ENCODE measurements around the gene EXOC3L4. TPM values are rescaled to one million over a fixed set of nuclear protein-coding genes. Genes with fewer than 3 reads are reported as not detected.

EXOC3L4 gene
- total RNA-seq, 1 experiment from 2014 or later, result not detected

GRCh38 chr14:103091041-103091882 lies 3.3 kb upstream of the EXOC3L4 start:
- peak overlapping the region; percentile 54 for H3K27ac Mint-ChIP-seq (ENCODE audit: low read depth, unreplicated experiment)
- TF ChIP-seq CTCF (IDR thresholded peaks at IDR 0.05; ENCODE audit: unreplicated experiment), result peak; percentile 35
- no peaks in the 10 kb centered on the region for H3K36me3 Mint-ChIP-seq (ENCODE audit: insufficient read depth, unreplicated experiment)
- no TSS peak for BruUV-seq (replicated peaks)
- H3K9me3 Mint-ChIP-seq (ENCODE audit: unreplicated experiment), result no peaks in the 10 kb centered on the region
- DNase-seq (ENCODE audit: unreplicated experiment), result no peak
- intact Hi-C loops (cut with micrococcal nuclease), result no loop called here
- no peak overlapping the region for H3K4me3 Mint-ChIP-seq (ENCODE audit: unreplicated experiment)
- POLR2A ChIA-PET, result no interaction called here
- H3K27me3 Mint-ChIP-seq (ENCODE audit: insufficient read depth, unreplicated experiment), result no peaks in the 10 kb centered on the region
- H3K4me1 Mint-ChIP-seq (ENCODE audit: insufficient read depth, unreplicated experiment), result no peaks in the 10 kb centered on the region
- CTCF ChIA-PET, result interaction anchor here (0.7 to 2.1 kb wide), 3 partner anchors 12 to 201 kb away, joined by 3 to 7 read pairs (median 5); no protein-coding TSS in a partner anchor

GRCh38 chr14:103091883-103092222 lies 2.7 kb upstream of the EXOC3L4 start:
- intact Hi-C loops (cut with micrococcal nuclease), result no loop called here
- H3K36me3 Mint-ChIP-seq (ENCODE audit: insufficient read depth, unreplicated experiment), result no peaks in the 10 kb centered on the region
- DNase-seq (ENCODE audit: unreplicated experiment), result no peak
- no peak overlapping the region for H3K27ac Mint-ChIP-seq (ENCODE audit: low read depth, unreplicated experiment)
- ChIA-PET CTCF (interaction anchor here (1.0 to 2.1 kb wide), 2 partner anchors 9 to 13 kb away, joined by 3 to 5 read pairs; no protein-coding TSS in a partner anchor), POLR2A (no interaction called here)
- no peaks in the 10 kb centered on the region for H3K27me3 Mint-ChIP-seq (ENCODE audit: insufficient read depth, unreplicated experiment)
- BruUV-seq (replicated peaks), result no TSS peak
- H3K4me1 Mint-ChIP-seq (ENCODE audit: insufficient read depth, unreplicated experiment), result no peaks in the 10 kb centered on the region
- TF ChIP-seq CTCF (IDR thresholded peaks at IDR 0.05; ENCODE audit: unreplicated experiment), result no peak
- H3K9me3 Mint-ChIP-seq (ENCODE audit: unreplicated experiment), result no peaks in the 10 kb centered on the region
- no peak overlapping the region for H3K4me3 Mint-ChIP-seq (ENCODE audit: unreplicated experiment)

GRCh38 chr14:103093856-103094405 lies 594 bp upstream of the EXOC3L4 start:
- H3K27ac Mint-ChIP-seq (ENCODE audit: low read depth, unreplicated experiment), result no peak overlapping the region
- no peak for DNase-seq (ENCODE audit: unreplicated experiment)
- TF ChIP-seq CTCF (IDR thresholded peaks at IDR 0.05; ENCODE audit: unreplicated experiment), result no peak
- H3K9me3 Mint-ChIP-seq (ENCODE audit: unreplicated experiment), result no peaks in the 10 kb centered on the region
- POLR2A ChIA-PET, result no interaction called here
- no peaks in the 10 kb centered on the region for H3K27me3 Mint-ChIP-seq (ENCODE audit: insufficient read depth, unreplicated experiment)
- no peak overlapping the region for H3K4me3 Mint-ChIP-seq (ENCODE audit: unreplicated experiment)
- no TSS peak for BruUV-seq (replicated peaks)
- H3K36me3 Mint-ChIP-seq (ENCODE audit: insufficient read depth, unreplicated experiment), result no peaks in the 10 kb centered on the region
- H3K4me1 Mint-ChIP-seq (ENCODE audit: insufficient read depth, unreplicated experiment), result no peaks in the 10 kb centered on the region
- CTCF ChIA-PET, result no interaction called here
- intact Hi-C loops (cut with micrococcal nuclease), result no loop called here

GRCh38 chr14:103095210-103095778 lies 769 bp downstream of the EXOC3L4 start:
- intact Hi-C loops (cut with micrococcal nuclease), result no loop called here
- Mint-ChIP-seq H3K27ac (ENCODE audit: low read depth, unreplicated experiment) (no peak overlapping the region), H3K36me3 (ENCODE audit: insufficient read depth, unreplicated experiment) (no peaks in the 10 kb centered on the region), H3K4me3 (ENCODE audit: unreplicated experiment) (no peak overlapping the region), H3K27me3 (ENCODE audit: insufficient read depth, unreplicated experiment) (no peaks in the 10 kb centered on the region), H3K9me3 (ENCODE audit: unreplicated experiment) (no peaks in the 10 kb centered on the region), H3K4me1 (ENCODE audit: insufficient read depth, unreplicated experiment) (no peaks in the 10 kb centered on the region)
- no peak for TF ChIP-seq CTCF (IDR thresholded peaks at IDR 0.05; ENCODE audit: unreplicated experiment)
- ChIA-PET POLR2A (interaction anchor here (0.6 to 1.3 kb wide), 2 partner anchors 19 to 21 kb away, joined by 3 to 4 read pairs; no protein-coding TSS in a partner anchor), CTCF (interaction anchor here (1.1 to 2.1 kb wide), 3 partner anchors 10 to 199 kb away, joined by 3 to 31 read pairs (median 4); no protein-coding TSS in a partner anchor)
- no TSS peak for BruUV-seq (replicated peaks)
- no peak for DNase-seq (ENCODE audit: unreplicated experiment)
